GM23338 (cell line): ENCODE results near the gene MADCAM1.

ENCODE experiments used
- CREB1 ChIP-seq: fragments of 250-450 bp; sonication (Bioruptor Pico); IDR thresholded peaks from 2 replicates; pipeline ENCODE4 v1.5.0; 2020; ENCODE audit warnings: low read depth, mild to moderate bottlenecking, moderate library complexity
- CTCF ChIP-seq, 2 experiments: fragments of 200-600 bp in 1 of 2; sonication (generic) in 1 of 2; conservative IDR thresholded peaks; 2 replicates each; pipeline versions ENCODE4 v1.5.1 to v1.6.1; 2016 to 2017; ENCODE audit warnings: antibody characterized with exemption in 2 of 2, low read depth in 2 of 2, mild to moderate bottlenecking in 2 of 2, moderate library complexity in 1 of 2
- EZH2 ChIP-seq: fragments of 200-600 bp; sonication (generic); IDR thresholded peaks from one replicate; pipeline ENCODE4 v1.8.0; 2017; ENCODE audit warnings: antibody characterized with exemption, mild to moderate bottlenecking, low read depth; ENCODE audit not compliant: unreplicated experiment
- EZH2phosphoT487 ChIP-seq: fragments of 200-600 bp; sonication (generic); IDR thresholded peaks from one replicate; pipeline ENCODE4 v1.8.1; 2018; ENCODE audit warnings: antibody characterized with exemption; ENCODE audit not compliant: unreplicated experiment
- JUNB ChIP-seq: IDR thresholded peaks from one replicate; pipeline ENCODE4 v1.6.1; 2016; ENCODE audit warnings: antibody characterized with exemption; ENCODE audit not compliant: unreplicated experiment
- NANOG ChIP-seq: IDR thresholded peaks from 2 replicates; pipeline ENCODE4 v1.6.1; 2016; ENCODE audit warnings: antibody characterized with exemption, borderline replicate concordance
- POLR2AphosphoS5 ChIP-seq: IDR thresholded peaks from 2 replicates; pipeline ENCODE4 v1.6.1; 2016; ENCODE audit warnings: antibody characterized with exemption, low read depth
- STAT1 ChIP-seq: IDR thresholded peaks from one replicate; pipeline ENCODE4 v1.6.1; 2016; ENCODE audit warnings: antibody characterized with exemption; ENCODE audit not compliant: unreplicated experiment
- ZNF114 ChIP-seq: fragments of 250-450 bp; sonication (Bioruptor Pico); IDR thresholded peaks from 2 replicates; pipeline ENCODE4 v1.5.0; 2020; ENCODE audit warnings: mild to moderate bottlenecking, moderate library complexity
- ZNF331 ChIP-seq: fragments of 250-450 bp; sonication (Bioruptor Pico); IDR thresholded peaks from 2 replicates; pipeline ENCODE4 v1.5.0; 2020; ENCODE audit warnings: low read depth, mild to moderate bottlenecking, moderate library complexity
- TF ChIP-seq, protein P1 (sequence below): IDR thresholded peaks from one replicate; pipeline ENCODE4 v1.6.1; 2018; ENCODE audit warnings: antibody characterized with exemption; ENCODE audit not compliant: unreplicated experiment
- TF ChIP-seq, protein P2 (sequence below): IDR thresholded peaks from 2 replicates; pipeline ENCODE4 v1.6.1; 2016; ENCODE audit warnings: antibody characterized with exemption

DNA sequence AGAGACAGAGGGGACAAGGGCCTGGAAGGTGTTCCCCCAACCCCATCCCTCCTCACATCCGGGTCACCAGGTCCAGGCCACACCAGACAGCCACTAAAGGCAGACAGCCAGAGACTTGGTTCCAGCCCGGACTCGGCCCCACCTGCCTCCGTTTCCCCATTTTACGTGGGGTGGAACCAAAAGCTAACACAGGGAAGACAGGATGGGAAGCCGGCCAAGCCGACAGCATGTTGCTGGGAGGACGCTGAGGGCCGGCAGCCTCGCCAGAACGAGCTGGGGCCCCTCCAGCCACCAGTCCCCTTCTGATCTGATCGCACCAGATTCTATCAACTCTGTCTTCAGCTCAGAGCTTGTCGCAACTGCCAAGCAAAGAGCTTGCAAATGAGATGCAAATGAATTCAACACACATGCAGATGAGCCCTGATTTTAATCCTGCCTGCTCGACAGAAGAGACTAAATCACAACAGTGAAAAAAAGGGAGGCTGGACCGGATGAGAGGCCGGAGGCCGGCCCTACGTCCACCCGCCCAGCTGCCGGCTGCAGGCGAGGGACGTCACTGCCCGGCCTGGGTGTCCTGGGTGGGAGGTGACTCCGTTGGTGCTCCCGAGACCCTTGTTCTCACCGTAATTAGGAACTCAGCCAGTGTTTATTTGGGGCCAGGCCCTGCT is 17.9 kb upstream of the MADCAM1 start:
- TF ChIP-seq NANOG (no peak), CTCF (conservative IDR thresholded peaks at IDR 0.05; ENCODE audit: low read depth in 2 of 2) (no peak), POLR2AphosphoS5 (no peak), JUNB (no peak), EZH2 (no peak), EZH2phosphoT487 (no peak), ZNF114 (no peak), ZNF331 (CRISPR knock-in tag) (no peak), CREB1 (CRISPR knock-in tag) (no peak), STAT1 (no peak)
- TF ChIP-seq, protein P1, sequence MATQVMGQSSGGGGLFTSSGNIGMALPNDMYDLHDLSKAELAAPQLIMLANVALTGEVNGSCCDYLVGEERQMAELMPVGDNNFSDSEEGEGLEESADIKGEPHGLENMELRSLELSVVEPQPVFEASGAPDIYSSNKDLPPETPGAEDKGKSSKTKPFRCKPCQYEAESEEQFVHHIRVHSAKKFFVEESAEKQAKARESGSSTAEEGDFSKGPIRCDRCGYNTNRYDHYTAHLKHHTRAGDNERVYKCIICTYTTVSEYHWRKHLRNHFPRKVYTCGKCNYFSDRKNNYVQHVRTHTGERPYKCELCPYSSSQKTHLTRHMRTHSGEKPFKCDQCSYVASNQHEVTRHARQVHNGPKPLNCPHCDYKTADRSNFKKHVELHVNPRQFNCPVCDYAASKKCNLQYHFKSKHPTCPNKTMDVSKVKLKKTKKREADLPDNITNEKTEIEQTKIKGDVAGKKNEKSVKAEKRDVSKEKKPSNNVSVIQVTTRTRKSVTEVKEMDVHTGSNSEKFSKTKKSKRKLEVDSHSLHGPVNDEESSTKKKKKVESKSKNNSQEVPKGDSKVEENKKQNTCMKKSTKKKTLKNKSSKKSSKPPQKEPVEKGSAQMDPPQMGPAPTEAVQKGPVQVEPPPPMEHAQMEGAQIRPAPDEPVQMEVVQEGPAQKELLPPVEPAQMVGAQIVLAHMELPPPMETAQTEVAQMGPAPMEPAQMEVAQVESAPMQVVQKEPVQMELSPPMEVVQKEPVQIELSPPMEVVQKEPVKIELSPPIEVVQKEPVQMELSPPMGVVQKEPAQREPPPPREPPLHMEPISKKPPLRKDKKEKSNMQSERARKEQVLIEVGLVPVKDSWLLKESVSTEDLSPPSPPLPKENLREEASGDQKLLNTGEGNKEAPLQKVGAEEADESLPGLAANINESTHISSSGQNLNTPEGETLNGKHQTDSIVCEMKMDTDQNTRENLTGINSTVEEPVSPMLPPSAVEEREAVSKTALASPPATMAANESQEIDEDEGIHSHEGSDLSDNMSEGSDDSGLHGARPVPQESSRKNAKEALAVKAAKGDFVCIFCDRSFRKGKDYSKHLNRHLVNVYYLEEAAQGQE = no peak
- TF ChIP-seq, protein P2, sequence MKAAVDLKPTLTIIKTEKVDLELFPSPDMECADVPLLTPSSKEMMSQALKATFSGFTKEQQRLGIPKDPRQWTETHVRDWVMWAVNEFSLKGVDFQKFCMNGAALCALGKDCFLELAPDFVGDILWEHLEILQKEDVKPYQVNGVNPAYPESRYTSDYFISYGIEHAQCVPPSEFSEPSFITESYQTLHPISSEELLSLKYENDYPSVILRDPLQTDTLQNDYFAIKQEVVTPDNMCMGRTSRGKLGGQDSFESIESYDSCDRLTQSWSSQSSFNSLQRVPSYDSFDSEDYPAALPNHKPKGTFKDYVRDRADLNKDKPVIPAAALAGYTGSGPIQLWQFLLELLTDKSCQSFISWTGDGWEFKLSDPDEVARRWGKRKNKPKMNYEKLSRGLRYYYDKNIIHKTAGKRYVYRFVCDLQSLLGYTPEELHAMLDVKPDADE = no peak
